GM19328 (cell line): ENCODE results near the gene THPO.
"Not testable (repeated sequence)": the region's sequence is repeated elsewhere in the genome, so short reads cannot be mapped to it uniquely, and the experiment has no call there.

ENCODE experiments used
- ATAC-seq: cut with Tn5 transposase; IDR thresholded peaks from one replicate; pipeline ENCODE4 v1.9.1; 2021; ENCODE audit warnings: mild to moderate bottlenecking, moderate library complexity; ENCODE audit not compliant: unreplicated experiment

THPO gene

DNA sequence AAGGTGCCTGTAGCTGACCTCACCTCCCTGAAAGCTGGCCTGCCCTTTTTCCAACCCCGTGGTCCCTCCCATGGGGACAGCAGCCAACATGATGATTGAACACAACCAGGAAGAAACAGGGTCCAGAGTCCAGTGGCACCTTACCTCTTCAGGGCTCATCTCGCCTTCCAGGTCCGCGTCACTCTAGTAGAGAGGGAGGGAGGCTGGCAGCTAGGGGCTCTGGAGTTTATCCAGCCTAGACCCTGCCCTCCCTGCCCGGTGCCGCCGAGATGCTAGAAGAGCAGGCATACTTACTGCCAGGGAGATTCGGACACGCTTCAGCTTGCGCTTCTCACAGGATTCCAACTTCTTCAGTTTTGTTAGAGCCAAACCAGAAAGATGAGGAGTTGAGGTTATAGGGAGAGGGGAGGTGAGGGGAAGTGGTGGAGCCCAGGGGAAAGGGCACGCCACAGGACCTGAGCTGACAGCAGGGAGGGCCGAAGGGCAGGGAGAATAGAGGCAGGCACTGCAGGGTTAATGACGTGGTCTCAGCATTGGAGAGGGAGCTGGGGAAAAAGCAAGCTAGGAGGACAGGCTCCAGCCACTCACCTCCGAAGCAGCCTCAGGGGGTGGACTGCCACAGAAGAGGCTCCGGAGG is 25.7 kb downstream of the THPO start:
- ATAC-seq: no peak

DNA sequence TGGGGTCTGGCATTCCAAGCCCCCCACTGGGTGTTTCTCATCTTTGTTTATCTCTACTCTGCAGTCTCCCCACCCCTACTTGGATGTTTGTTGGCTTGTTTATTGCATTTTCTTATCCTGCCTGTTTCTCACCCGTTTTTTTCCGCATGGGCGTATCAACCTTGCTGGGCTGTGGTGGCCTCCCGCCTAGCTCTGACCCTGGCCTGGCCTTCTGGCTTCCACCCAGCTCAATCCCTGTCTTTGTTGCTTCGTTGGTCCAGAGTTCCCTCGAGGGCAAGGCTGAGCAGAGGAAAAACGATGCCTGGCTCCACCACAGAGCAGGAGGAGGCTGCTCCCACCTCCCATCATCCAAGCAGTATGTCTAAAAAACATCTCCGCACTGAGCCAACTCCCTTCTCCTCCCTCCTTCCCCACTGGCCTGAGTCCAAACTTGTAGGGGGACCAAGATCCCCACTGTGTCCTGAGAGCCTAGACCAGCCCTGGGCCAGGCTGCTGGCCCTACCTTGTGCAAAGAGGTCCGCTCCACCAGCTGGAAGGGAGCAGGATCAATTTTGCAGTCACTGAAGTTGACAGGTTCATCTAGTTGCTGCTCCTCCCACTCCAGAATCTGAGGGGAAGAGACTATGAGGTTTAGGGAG is 26.4 kb downstream of the THPO start:
- ATAC-seq: no peak

DNA sequence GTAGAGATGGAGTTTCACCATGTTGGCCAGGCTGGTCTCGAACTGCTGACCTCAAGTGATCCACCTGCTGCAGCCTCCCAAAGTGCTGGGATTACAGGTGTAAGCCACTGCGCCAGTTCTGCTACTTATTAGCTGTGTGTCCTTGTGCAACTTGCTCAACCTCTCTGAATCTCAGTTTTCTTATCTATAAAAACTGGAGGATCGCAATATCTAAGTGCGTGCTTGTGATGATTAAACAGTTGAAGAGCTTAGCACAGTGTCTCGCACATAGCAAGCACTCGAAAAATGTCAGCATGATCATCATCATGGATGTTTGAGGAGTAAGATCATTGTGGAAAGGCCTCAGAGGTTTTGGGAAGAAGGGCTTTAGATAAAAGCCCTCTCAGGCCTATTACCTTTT is 27.4 kb downstream of the THPO start:
- ATAC-seq: no peak

DNA sequence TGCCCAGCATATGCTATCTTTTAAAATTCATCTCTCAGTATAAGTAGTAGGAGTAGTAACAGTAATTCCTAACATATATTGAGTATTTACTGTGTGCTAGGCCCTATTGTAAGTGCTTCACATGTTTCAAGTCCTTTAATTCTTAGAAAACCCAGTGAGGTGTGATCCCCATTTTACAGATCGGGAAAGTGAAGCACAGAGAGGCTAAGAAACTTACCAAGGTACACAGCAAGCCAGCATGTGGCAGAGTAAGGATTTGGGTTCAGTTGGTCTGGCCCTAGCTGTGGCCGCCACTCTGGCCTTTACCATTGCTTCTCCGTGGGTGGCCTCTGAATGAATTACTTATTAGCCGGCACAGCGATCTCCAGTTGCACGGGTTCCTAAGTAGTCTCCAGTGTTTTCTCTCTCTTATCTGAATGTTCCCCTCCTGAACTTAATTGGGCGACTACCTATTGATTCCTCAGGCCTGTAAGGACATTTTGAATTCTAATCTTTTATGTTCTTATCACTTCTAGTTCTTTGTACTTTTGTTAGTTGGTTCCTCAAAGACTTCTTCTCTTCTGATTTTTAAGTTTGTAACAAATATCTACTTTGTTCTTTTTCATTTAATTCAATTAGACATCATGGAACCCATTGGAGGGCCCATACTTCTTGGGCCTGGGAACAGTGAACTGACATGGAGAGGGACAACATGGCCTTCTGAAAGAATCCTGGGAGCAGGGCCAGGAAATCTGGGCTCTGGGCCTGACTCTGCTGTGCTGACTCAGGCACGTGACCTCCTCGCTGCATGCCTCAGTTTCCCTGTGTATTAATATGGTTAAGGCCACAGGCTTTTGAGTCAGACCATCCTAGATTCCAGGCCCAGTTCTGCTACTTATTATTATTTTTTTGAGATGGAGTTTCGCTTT is 28.2 kb downstream of the THPO start:
- no peak for ATAC-seq

DNA sequence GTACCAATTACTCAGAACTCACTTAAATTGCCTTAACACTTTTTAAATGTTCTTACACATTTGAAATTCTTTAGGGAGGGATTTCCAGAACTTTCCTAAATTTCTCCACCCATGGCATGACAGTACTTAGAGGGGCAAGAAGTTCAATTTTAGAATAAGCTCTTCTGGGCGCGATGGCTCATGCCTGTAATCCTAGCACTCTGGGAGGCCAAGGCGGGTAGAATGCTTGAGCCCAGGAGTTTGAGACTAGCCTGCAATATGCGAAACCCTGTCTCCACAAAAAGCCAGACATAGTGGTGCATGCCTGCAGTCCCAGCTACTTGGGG is 30.0 kb downstream of the THPO start:
- ATAC-seq: no peak

DNA sequence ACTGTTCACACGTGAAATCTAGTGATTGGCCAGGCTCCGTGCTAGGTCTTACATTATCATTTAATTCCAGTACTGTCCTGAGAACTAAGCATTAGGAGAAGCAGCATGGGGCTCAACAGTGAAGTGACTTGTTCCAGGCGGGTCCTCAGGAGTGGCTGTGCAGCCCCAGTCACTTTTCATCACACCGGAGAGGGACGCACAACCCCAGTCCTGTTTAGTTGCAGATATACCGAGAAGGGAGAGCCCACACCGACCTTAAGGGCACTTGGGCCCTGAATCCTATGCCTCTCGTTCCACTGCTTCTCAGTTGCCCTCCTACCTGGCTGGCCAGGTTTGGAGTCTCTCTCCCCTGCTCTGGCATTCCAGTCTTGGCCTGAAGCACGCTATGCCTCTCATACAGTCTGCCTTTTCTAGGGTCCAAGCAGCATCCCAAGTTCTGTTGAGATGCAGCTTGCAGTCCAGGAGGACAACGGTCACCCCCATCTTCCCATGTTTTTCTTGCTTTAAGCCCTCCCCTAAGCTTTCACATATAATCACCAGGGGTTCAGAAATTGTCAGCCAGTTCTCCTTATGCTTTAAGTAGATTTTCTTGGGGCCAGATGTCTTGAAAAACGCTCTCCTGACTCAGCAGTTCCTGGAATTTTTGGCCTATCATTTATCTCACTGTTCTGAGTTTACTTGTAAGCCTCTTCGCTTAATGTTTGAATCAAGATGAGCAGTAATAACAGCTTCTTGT is 30.5 kb downstream of the THPO start:
- no peak for ATAC-seq

DNA sequence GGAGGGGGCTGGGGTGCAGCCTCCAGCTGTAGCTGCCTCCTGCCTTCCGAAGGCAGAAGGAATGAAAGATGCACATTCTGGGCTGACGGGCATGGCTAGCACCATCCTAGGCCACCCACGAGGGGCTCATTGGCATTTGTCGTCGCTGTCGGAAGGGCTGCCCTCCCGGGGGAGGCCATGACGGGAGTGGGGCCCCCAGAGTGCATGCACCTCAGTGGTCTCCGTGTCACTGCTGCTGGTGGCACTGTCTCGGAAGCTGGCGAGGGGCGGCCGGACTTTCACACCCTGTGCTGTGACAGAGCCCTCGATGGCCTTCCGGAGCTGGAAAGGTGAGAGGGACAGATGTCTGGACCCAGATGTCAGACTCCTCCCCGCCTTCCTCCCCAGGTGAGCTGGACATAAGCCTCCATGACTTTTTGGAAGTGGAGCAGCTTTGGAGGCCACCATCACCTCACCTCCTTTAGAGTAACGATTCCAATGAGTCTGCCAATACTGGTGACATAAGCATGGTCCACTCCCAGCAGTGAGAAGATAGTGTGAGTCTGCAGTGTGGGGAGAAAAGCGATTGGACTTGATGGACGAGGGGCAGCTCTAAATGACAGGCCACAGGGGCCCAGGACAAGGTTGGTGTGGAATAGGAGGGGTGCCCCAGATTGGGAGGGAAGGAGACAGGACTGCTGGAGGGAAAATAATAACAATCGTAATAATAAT is 31.4 kb downstream of the THPO start:
- no peak for ATAC-seq

DNA sequence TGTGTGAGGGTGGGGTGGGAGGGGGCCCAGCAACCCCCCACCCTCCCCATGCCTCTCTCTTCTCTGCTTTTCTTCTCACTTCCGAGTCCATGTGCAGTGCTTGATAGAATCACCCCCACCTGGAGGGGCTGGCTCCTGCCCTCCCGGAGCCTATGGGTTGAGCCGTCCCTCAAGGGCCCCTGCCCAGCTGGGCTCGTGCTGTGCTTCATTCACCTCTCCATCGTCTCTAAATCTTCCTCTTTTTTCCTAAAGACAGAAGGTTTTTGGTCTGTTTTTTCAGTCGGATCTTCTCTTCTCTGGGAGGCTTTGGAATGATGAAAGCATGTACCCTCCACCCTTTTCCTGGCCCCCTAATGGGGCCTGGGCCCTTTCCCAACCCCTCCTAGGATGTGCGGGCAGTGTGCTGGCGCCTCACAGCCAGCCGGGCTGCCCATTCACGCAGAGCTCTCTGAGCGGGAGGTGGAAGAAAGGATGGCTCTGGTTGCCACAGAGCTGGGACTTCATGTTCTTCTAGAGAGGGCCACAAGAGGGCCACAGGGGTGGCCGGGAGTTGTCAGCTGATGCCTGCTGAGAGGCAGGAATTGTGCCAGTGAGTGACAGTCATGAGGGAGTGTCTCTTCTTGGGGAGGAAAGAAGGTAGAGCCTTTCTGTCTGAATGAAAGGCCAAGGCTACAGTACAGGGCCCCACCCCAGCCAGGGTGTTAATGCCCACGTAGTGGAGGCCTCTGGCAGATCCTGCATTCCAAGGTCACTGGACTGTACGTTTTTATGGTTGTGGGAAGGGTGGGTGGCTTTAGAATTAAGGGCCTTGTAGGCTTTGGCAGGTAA is 32.5 kb downstream of the THPO start:
- no peak for ATAC-seq

DNA sequence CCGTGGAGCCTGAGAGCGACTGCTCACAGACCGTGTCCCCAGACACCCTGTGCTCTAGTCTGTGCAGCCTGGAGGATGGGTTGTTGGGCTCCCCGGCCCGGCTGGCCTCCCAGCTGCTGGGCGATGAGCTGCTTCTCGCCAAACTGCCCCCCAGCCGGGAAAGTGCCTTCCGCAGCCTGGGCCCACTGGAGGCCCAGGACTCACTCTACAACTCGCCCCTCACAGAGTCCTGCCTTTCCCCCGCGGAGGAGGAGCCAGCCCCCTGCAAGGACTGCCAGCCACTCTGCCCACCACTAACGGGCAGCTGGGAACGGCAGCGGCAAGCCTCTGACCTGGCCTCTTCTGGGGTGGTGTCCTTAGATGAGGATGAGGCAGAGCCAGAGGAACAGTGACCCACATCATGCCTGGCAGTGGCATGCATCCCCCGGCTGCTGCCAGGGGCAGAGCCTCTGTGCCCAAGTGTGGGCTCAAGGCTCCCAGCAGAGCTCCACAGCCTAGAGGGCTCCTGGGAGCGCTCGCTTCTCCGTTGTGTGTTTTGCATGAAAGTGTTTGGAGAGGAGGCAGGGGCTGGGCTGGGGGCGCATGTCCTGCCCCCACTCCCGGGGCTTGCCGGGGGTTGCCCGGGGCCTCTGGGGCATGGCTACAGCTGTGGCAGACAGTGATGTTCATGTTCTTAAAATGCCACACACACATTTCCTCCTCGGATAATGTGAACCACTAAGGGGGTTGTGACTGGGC is 33.3 kb downstream of the THPO start:
- no peak for ATAC-seq

DNA sequence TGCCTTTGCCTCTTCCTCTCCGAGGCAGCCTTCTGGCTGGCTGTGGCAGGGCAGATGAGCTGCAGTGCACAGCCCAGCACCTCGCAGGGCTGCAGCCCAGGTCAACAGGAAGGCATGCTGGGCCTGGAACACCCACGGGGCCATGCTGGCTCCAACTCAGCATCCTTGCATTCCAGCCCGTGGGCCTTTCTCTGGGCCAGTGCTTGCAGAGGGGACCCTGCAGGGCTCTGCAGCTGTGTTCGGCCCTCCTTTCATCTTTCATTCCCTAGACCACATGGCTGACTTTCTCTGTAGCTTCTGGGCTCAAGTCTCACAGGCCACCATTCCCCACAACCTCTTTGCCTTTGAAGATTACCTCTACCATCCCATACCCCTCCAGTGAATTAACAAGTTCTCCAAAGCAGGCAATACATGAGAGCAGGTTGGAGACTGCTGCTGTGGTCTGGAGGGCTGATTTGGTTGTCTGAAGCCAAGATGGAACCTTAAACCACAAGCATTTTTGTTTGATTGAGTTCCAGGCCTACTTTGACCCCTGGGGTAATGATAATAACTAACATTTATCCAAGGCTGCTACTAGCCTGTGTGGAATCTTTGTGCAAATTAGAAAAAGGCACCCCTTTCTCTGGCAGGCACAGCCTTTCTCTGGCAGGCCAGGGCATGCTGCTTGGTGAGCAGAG is 34.7 kb downstream of the THPO start:
- no peak for ATAC-seq

DNA sequence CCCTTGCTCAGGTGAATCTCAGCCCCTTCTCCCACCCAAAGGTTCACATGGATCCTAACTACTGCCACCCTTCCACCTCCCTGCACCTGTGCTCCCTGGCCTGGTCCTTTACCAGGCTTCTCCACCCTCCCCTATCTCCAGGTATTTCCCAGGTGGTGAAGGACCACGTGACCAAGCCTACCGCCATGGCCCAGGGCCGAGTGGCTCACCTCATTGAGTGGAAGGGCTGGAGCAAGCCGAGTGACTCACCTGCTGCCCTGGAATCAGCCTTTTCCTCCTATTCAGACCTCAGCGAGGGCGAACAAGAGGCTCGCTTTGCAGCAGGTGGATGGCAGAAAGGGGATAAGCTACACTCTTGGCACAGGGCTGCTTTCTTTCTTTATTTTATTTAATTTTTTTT is 36.1 kb downstream of the THPO start:
- ATAC-seq: no peak

DNA sequence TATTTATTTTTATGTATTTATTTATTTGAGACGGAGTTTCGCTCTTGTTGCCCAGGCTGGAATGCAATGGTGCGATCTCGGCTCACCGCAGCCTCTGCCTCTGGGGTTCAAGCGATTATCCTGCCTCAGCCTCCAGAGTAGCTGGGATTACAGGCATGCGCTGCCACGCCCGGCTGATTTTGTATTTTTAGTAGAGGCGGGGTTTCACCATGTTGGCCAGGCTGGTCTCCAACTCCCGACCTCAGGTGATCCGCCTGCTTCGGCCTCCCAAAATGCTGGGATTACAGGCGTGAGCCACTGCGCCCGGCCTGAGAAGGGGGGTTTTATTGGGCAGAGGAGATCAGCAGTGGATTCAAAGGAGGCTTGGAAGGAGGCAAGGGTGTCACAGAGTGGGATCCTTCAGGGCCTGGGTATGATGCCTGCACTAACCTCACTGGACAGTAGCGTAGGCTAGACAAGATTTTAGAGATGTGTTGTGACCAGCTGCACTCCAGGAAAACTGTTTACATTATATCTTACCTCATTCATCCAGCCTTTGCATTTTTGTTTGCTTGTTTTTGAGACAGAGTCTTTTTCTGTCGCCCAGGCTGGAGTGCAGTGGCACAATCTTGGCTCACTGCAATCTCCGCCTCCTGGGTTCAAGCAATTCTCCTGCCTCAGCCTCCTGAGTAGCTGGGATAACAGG is 38.4 kb downstream of the THPO start:
- not testable (repeated sequence) for ATAC-seq

DNA sequence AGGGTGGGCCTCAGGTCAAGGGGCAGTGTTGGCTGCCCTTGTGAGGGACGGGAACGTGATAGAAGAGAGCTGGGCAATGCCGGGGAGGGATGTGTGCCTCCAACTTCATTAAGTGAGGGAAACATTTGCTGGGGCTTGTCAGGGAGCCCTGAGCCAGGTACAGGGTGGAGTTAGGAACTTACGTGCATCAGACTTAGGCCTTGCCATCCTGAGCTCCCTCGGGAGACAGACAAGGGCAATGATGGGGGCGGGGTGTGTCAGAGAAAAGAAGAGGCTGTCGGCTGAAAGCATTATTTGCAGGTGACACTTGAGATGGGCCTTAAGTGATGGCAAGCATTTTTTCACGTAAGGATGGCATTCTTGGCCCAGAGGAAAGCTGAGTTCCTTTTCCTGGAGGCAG is 39.0 kb downstream of the THPO start:
- ATAC-seq: no peak

DNA sequence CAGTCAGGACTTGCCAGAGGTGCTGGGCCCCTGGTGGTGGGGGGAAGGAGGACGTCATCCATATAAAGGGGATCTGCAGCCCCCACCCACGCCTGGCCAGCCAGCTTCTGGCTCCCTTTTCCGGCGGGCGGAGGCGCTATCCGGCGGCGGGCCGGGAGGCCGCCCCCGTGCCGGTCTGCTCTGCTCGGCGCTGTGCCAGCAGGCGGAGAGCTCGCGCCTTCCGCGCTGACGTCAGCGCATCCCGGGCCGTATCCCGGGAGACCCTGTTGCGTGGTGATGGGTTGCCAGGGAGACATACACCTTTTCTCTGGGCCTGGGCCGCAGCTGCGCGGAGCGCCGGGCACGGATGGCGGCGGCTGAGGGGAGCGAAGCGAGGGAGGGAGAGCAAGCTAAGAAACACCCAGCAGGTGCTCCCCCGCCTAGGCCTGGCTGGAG is 39.5 kb downstream of the THPO start:
- no peak for ATAC-seq

DNA sequence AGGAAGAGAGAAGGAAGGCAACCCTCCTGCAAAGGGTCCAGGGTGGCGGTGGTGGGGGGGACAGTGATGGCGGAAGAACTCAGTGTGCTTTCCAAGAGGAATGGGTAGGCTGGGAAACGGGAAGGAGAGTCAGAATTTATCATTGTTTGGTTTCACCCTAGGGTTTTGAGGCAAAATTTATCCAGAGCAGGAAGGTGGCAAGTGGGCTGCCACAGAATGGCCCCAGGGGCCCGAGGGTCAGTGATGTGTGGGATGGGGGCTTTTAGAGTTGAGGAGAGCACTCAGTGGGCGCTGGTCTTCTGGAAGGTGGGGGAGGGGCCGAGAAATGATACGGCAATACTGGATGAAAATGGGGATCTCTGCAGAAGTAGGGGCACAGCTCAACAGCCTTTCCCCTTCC is 40.0 kb downstream of the THPO start:
- no peak for ATAC-seq

DNA sequence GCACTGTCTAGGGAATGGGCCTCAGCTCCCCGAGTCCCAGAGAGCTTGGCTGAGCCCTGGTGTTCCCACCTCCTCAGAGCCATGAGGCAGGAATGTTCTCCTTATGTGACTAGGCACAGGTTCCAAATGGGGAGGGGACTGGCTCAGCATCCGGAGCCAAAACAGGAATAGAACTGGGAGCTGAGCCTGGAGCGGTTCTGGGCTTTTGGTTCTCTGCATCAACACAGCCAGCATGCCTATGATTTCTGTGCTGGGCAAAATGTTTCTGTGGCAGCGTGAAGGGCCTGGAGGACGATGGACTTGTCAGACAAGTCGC is 40.6 kb downstream of the THPO start, which contains the start of gene FAM131A:
TSS of gene FAM131A (plus strand) at position 202 of the 316 bp plus-strand sequence. CDS start at position 233, 31 bp downstream.
- ATAC-seq: no peak

DNA sequence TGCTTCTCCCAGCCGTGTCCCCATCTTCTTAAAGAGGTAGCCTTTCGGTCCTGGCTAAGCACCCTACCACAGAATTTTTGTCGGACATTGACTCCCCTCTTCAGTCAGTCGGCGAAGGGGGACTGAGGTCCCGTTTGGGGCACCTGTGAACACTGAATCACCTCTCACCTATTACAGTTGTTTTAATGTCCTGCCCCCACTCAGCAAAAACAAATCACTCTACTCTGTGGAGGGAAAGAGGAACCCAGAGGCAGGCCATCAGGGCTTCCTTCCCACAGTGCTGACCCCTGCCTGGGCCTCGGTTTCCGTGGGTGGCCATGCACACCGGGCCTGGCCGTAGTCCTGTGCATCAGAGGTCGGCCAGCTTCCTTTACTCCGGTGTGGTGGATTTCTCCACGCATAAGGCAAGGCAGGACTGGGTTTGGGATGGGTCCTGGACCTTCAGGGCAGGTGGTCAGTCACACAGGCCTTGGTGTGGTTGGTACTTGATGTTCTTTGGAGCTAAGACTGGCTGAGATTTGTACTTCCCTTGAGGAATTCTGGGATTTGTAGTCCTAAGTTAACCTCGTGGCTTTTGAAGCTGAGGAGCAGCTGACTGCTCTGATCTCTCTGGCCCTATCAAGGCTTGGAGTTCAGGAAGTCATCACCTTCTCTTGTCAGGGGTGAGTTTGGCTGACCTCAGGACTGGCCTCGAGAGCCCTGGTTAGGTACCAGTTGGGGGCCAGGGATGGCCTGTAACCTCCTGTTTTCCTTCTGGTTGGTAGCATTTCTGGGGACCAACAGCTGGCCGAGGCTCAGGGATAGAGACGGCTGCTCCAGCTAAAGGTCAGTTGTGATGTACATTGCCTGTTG is 41.2 kb downstream of the THPO start:
- no peak for ATAC-seq
